Fibroblast of the aortic adventitia (primary cell): ENCODE data around the gene PAFAH1B2. TPM values are rescaled to one million over a fixed set of nuclear protein-coding genes. Genes with fewer than 3 reads are reported as not detected.

Experiments
- DNase-seq: peaks from one replicate; pipeline ENCODE4 v3.0.0-alpha.2; 2010; ENCODE audit warnings: low read depth
- H3K4me3 ChIP-seq: 2 replicates; pipeline ENCODE4 v1.5.1; 2011; ENCODE audit warnings: low read depth, mild to moderate bottlenecking, control low read depth, low read length, moderate library complexity
- total RNA-seq: library from RNA; depleted of rRNA; stranded (reverse); fragments of >200 nt; gene quantifications from 2 replicates; pipeline ENCODE4 v1.2.3, GENCODE V29; 2012; ENCODE audit warnings: low replicate concordance
- TF ChIP-seq, protein P1 (sequence below): IDR thresholded peaks from 2 replicates; pipeline ENCODE4 v1.5.1; 2011; ENCODE audit warnings: mild to moderate bottlenecking, low read length, control low read depth, inconsistent platforms; ENCODE audit not compliant: insufficient read depth

Gene PAFAH1B2, protein sequence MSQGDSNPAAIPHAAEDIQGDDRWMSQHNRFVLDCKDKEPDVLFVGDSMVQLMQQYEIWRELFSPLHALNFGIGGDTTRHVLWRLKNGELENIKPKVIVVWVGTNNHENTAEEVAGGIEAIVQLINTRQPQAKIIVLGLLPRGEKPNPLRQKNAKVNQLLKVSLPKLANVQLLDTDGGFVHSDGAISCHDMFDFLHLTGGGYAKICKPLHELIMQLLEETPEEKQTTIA
- 161 and 328 TPM in 2 replicates for total RNA-seq

DNA sequence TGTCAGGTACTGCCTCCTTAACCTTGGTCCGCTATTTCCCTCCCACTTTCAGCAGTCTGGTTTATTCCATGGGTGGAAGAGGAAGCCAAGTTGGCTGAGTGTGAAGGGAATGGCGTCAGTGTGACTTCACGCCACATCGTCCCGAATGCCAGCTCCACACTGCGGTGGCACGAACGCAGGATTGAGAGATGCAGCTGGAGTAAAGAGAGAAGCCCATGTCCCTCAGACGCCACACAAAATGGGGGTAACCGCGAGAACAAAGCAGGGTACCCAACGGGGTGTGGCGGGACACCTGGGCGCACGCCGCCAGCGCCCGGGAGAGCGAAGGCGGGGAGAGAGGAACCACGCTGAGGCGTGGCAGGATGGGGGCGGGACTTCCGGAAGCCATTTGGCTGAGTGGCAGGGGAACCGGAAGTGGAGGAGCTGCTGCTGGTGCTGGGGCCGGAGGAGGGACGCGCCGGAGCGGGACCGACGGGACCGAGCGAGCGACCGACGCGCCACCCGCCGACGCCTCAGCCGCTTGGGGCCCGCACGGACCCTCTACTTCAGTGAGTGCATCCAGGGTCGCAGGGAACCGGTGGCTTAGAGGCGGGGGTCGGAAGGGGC is at the start of gene PAFAH1B2:
TSS of gene PAFAH1B2 (plus strand) at position 417 of the 606 bp plus-strand sequence. CDS start 8,161 bp downstream, outside the sequence.
- H3K4me3 ChIP-seq = peak within 1 kb of the TSS; percentile 91
- DNase-seq = peak; percentile 90
- TF ChIP-seq, protein P1, sequence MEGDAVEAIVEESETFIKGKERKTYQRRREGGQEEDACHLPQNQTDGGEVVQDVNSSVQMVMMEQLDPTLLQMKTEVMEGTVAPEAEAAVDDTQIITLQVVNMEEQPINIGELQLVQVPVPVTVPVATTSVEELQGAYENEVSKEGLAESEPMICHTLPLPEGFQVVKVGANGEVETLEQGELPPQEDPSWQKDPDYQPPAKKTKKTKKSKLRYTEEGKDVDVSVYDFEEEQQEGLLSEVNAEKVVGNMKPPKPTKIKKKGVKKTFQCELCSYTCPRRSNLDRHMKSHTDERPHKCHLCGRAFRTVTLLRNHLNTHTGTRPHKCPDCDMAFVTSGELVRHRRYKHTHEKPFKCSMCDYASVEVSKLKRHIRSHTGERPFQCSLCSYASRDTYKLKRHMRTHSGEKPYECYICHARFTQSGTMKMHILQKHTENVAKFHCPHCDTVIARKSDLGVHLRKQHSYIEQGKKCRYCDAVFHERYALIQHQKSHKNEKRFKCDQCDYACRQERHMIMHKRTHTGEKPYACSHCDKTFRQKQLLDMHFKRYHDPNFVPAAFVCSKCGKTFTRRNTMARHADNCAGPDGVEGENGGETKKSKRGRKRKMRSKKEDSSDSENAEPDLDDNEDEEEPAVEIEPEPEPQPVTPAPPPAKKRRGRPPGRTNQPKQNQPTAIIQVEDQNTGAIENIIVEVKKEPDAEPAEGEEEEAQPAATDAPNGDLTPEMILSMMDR = no peak

DNA sequence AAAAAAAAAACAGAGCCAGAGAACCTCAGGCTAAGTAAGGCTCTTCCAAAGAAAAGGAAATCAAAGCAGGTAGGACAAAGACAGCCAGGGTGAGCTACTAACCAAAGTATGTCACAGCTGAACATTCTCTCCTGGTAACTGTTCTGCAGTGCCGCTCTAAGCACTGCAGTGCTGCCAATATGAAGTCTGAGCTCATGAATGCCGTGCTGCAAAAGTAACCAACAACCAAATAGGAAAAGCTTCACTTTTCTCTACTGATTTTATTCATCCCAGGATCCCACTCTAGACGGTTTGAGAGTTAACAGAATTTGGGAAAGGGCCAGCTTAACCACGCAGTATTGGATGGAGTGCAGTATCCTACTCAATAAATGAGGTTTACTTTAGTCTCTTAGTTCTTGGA is 49.3 kb upstream of the PAFAH1B2 start:
- peak overlapping the region; percentile 26 for H3K4me3 ChIP-seq
- TF ChIP-seq, protein P1 = no peak
- peak; percentile 58 for DNase-seq

DNA sequence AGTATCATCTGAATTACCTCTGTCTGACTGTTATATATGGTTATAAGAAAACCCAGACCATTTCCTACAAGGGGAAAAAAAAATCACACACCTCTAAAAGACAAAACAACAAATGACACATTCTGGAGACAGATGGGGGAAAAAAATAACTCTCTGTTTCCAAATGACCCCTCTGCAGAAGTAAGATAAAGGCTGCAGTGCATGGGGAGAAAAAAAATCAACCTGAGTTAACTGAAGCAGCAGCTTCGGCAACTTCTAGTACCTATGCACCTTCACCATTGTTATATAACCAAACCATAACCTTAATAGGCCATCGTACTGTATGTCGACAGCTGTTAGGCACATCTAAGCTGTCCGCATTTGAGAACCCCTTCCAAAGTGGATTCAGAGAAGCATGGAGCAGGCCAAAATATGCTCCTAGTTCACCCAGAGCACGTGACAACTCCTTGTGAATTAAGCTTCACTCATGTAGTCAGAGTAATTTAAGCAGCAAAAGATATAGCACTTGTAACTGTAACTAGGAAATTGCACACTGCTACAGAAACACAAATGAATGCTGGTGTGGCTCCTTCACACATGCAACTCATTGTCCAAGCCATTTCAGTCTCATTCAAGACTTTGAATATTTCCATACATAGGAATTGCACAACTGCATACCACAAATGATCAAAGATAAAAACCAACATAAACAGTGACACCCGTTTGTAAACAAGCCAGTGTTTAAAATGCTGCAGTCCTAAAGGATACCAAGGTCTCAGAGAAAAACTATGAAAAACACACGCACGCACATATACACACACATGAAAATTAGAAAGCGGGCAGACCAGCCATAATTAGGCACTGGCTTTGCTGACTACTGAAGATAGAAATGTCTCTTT is 48.6 kb upstream of the PAFAH1B2 start:
- DNase-seq = peak; percentile 56
- peak overlapping the region; percentile 37 for H3K4me3 ChIP-seq
- TF ChIP-seq, protein P1 = no peak

DNA sequence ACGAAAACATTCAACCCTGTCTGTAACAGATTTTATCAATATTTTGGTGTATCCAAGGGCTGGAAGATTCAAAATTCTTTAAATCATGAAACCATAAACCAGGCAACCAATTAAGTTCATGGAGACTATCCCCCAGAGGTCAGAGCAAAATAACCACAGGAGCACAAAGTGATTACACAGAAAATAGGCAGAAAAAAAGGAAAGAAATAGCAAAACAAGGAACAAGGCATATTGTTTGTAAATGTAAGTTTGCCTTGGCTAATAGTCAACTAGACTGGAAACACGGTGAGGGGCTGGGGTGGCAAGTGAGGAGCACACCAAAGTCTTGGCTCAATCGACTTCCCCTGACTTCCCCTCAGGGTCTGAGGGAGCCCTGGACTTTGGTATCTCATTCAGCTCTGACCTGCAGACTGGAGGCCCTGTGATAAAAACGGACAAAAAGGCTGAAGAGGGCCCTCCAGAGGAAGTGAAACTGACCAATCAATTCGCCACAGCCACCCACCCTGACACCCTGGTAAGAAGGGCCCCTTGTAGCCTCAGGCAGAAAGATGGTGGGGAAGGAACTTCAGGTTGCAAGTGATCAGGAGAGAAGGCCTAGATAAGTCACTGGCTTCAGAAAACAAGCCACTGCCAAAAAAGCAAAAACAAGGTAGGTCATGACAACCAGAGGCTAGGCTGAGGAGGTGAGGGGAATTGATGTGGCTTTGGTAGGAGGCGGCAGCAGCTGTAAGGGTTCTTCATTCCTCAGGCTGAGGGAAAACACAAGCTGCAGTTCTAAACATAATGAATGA is 47.7 kb upstream of the PAFAH1B2 start:
- TF ChIP-seq, protein P1 = no peak
- DNase-seq = no peak

DNA sequence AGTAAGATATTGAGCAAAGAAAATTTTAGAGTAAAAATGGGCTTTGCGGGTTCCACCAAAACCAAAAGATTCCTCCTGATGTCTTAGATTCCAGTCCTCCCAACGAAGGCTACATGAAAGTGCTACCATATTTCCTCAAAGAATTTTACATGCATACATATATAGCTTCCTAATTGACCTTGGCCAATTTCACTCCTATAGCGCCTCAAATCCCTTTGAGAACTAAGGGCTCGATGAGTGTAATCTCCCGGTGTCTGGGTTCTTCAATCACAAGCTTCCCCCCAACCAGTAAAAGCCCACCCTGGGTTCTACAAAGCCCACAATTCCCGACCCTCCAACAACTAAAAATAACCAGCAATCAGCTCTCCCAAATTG is 47.1 kb upstream of the PAFAH1B2 start:
- H3K4me3 ChIP-seq = peak overlapping the region; percentile 87
- TF ChIP-seq, protein P1 = no peak
- no peak for DNase-seq

More for the DNA sequence above, 47.7 kb upstream of the PAFAH1B2 start:
- peak overlapping the region; percentile 87 for H3K4me3 ChIP-seq
